HG02973 (cell line): ENCODE data around the gene DYNC1LI2.
A peak's percentile ranks its signal among the peaks of the same experiment; 100 is the strongest.
"Not testable (repeated sequence)": the region's sequence is repeated elsewhere in the genome, so short reads cannot be mapped to it uniquely, and the experiment has no call there.

Experiments
- ATAC-seq: cut with Tn5 transposase; IDR thresholded peaks from one replicate; pipeline ENCODE4 v1.9.1; 2021; ENCODE audit warnings: moderate library complexity; ENCODE audit not compliant: unreplicated experiment

The DYNC1LI2 gene

GRCh38 chr16:66698046-66698445 is 53.4 kb downstream of the DYNC1LI2 start:
- ATAC-seq: no peak

- ATAC-seq: peak; percentile 82
These were observed 54.5 kb downstream of the DYNC1LI2 start, which contains the start of gene CMTM4 for GRCh38 chr16:66696669-66697630. Gene CMTM4, minus strand, starts transcription at chr16:66696743. Its CDS starts 218 bp downstream, at chr16:66696525.

- ATAC-seq: peak; percentile 41
These were observed 55.3 kb downstream of the DYNC1LI2 start for GRCh38 chr16:66695935-66696668.

- no peak for ATAC-seq
These were observed 55.9 kb downstream of the DYNC1LI2 start for GRCh38 chr16:66695471-66695934.

GRCh38 chr16:66693149-66693548 is 58.3 kb downstream of the DYNC1LI2 start:
- ATAC-seq: no peak

GRCh38 chr16:66692341-66692740 is 59.1 kb downstream of the DYNC1LI2 start:
- ATAC-seq: no peak

GRCh38 chr16:66691234-66691633 is 60.2 kb downstream of the DYNC1LI2 start:
- no peak for ATAC-seq

- ATAC-seq: no peak
These were observed 61.1 kb downstream of the DYNC1LI2 start for GRCh38 chr16:66690106-66690847.

- no peak for ATAC-seq
These were observed 62.1 kb downstream of the DYNC1LI2 start for GRCh38 chr16:66689282-66689681.

- ATAC-seq: no peak
These were observed 63.3 kb downstream of the DYNC1LI2 start for GRCh38 chr16:66687906-66688625.

- not testable (repeated sequence) for ATAC-seq
These were observed 65.8 kb downstream of the DYNC1LI2 start for GRCh38 chr16:66685501-66686115.

GRCh38 chr16:66682271-66682670 is 69.1 kb downstream of the DYNC1LI2 start:
- ATAC-seq: no peak

- no peak for ATAC-seq
These were observed 69.7 kb downstream of the DYNC1LI2 start for GRCh38 chr16:66681676-66682075.

GRCh38 chr16:66678337-66678736 is 73.1 kb downstream of the DYNC1LI2 start:
- ATAC-seq: no peak

- no peak for ATAC-seq
These were observed 73.6 kb downstream of the DYNC1LI2 start for GRCh38 chr16:66677836-66678235.

- no peak for ATAC-seq
These were observed 74.2 kb downstream of the DYNC1LI2 start for GRCh38 chr16:66677179-66677578.

- ATAC-seq: no peak
These were observed 74.8 kb downstream of the DYNC1LI2 start for GRCh38 chr16:66676599-66676998.

- ATAC-seq: no peak
These were observed 77.7 kb downstream of the DYNC1LI2 start for GRCh38 chr16:66673691-66674090.
